ENCODE measurements around the gene NAP1L5.

Gene NAP1L5, protein sequence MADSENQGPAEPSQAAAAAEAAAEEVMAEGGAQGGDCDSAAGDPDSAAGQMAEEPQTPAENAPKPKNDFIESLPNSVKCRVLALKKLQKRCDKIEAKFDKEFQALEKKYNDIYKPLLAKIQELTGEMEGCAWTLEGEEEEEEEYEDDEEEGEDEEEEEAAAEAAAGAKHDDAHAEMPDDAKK
- 7.0 to 22.2 (median 11.9) reads per million in 4 donors for total RNA-seq

DNA sequence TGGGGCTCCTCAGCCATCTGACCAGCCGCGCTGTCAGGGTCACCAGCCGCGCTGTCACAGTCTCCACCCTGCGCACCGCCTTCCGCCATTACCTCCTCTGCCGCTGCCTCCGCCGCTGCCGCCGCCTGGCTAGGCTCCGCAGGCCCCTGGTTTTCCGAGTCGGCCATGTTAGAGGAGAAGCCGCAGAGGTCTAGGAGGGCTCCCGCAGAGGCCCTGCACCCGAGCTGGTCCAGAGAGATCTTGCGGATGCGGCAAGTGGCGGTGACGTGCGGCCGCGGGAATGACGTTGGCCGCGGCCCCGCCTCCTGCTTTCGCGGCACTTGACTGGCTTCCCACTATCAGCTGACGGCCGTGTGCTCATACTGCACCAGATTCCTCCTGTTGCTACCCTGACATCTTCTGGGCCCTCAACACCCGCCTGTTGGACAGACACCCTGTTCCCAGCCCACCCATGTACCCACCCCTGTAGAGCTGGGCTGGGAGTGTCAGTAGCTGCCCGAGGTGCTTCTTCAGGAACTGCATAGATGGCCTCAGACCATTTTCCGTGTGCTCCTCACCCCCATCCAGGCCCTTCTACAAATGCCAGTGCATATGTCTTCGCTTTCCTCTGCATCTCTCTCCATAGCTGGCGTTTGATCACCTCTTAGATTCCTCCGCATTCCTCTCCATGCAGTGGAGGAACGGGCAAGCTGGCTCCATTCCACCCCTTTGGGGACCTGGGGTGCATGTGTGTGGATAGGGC lies at the start of gene NAP1L5:
NAP1L5 (minus strand) TSS at position 242 of the 742 bp plus-strand sequence; CDS start at position 167, 75 bp downstream.
- peak; percentile 48 to 85 (median 63) for DNase-seq

DNA sequence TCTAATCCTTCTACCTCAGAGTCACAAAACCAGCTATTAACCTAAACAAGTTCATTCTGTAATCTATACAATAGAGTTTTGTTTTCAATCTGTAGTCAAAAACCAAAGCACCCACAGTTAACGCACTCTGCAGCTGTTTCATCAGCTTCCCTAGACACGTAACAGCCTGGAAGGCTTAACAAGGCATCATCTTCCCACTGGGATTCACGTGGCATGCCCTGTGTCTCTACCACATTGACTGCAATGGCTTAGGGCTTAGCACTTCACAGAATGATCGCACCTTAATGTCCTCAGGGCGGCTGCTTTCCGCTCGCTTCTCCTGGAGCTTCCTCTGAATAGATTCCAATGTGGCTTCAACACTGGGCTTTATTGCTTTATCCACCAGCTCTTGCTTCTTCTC lies 49.7 kb upstream of the NAP1L5 start:
- DNase-seq = no peak

DNA sequence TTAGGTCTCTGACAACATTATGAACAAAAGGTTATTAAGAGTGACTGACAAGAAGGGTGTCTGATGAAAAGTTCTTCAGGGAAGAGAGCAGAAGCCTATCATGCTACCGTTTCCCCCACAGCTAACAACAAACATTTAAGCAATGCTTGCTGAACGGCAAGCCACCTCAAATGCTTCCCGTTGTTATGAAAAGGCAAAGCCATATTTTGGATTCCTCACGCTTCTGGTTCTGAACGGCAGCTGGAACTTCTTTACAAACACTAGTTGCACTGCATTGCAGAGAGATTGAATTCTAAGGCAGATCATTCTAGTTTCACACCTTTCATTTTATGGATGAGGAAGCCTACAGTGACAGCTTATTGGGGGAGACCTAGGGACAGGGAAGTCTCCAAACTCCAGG lies 48.6 kb upstream of the NAP1L5 start:
- no peak for DNase-seq

DNA sequence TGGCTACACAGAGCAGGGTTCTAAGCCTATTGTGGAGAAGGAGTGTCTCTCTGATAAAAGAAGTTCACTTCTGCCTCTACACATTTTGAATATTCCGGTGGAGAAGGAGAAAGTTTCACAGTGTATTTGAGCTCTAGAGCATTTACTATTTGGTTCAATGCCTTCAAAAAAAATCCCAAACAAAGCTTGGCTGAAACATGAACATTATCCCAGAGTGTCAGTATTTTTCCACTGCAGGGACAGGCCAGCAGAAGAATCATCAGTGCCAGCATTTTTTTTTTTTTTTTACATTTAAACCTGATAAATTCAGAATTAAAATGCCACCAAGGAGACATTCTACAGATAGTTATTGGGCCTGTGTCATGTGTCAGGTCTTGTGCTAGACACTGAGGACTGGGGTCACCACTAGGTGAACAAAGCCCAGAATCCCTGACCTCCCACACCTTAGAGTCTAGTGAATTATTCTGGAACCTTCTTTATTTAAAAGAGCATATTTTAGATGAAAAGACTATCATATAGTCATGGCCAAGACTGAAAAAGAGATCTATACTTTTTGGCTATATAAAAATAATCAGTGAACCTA lies 48.0 kb upstream of the NAP1L5 start:
- no peak for DNase-seq

DNA sequence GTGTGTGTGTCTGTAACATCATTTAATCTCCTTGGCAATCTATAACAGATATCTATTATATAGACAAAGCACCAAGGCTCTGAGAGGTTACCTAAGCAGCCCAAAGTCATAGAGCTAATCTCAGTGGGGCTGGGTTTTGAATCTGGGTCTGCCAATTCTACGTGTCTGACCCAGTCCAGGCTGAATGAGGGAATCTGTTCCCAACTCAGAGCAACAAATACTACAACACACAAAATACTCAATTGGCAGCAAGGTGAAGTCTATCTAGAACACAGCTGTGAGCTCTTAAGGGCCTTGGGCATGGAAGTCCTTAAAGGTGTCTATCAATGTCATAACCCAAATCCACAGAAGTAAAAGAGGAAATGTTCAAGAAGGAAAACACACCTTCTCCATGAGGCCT lies 47.5 kb upstream of the NAP1L5 start:
- DNase-seq = no peak

DNA sequence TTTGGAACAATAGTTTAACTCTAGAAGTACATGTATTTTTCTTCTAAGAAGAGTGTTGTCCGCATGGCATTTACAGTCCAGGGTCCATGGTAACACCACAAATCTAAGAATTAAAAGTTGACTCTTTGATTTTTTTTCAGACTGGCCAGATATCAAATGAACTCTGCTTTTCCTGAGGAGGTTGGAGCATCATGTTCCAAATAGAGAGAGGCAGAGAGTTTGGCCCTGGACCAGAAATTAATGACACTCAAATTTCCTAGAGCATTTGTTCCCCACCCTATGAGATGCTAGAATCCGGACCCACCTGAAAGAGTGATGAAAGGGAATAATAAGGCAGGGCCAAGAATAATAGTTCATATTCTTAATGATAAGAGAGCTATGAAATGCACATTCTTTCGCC lies 47.0 kb upstream of the NAP1L5 start:
- DNase-seq = no peak

DNA sequence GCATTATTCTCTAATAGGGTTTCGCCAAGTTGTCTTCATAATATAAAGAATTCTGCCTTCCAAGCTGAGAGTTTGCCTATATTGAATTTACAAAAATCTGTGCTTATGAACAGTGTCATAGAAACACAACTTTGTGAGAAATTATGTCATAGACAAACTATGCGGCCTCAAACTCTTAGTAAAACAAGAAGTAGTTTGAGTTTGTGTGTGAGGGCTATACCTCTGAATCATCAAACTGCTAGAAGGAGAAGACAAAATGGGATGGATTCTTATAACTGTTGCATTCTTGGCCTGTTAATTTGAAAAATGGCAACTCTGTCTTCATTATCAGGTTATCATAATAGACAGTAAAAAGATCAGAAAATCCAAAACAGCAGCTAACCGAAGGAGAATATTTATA lies 46.1 kb upstream of the NAP1L5 start:
- DNase-seq = no peak

DNA sequence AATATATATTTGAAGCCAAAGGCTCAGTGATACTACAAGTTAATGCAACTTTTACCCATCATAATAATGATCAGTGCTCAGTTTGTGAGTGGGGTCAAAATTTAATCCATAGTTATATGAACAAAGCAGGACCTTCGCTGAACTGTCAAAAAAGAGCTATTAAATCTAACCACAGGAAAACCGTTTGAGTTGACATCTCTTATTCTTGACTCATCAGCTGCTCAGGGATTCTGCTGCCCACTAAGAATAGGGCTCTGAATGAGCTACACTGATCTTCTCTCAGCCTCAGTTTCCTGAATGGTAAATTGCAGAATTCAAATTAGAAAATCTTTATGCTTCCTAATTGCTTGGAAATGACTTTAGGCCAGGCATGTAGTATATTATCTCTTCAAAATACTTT lies 44.9 kb upstream of the NAP1L5 start:
- no peak for DNase-seq

DNA sequence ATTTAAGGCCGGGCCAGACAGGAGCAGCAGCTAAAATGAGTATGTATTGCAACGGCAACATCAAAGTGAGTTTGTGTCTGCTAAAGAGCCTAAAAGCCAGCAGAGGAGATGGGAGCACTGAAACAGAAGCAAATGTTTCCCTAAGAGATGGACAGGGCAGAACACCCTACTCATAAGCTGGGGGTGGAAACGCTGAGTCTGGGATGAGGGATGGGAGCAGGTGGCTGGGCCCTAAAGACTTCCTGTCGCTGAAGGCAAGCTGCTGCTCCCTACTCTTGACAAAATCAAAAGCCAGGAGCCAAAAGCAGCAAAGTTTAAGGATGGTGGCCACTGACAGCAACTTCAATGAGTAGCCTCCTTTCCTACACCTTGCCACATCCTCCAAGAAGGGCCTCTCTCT lies 40.6 kb upstream of the NAP1L5 start:
- DNase-seq = no peak

DNA sequence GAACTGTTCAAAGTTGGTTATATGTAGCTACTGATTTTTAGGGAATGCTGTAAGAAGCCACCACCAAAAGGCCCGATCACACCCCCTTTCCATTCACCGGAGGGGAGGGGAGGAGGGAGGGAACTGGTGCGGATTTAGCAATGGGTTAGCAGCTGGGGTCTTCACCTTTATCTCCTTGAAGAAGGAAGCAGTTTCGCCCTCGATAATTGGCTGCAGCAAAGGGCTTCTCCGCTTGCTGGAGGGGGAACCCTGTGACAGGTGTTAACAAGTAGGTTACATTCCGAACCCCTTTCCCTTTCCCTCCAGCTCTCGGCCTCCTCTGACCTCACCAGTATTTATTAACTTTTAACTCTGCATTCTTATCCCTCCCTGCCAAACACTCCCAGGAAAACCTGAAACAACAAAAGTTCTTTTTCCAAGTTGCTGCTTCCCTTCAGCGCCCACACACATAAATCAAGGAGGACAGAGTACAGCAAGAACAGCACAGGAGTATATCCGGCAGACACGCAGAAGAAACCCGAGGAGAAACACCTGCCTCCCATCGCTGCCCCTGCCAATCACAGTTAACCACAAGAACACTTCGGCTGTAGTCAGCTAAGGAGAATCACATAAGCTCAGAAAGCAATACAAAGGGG lies 39.8 kb upstream of the NAP1L5 start:
- peak in 1 of 5 donors; percentile 12 for DNase-seq

DNA sequence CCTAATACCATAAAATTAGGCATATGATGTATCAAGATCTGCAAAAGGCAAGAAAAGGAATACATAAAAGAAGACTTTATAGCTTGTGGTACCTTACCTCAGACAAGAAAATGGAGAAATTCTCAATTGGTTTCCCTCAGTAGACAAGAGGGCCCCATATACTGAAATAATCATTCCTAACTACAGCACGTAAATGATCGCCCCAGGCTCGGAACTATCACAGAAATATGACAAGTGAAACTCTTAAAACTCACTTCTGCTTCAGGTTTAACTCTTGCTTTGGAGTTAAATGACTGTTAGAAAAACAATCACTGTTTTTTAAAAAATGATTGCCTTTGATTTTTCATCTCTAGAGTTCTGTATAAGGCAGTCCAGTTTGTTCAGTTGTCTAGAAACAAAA lies 38.6 kb upstream of the NAP1L5 start:
- no peak for DNase-seq

DNA sequence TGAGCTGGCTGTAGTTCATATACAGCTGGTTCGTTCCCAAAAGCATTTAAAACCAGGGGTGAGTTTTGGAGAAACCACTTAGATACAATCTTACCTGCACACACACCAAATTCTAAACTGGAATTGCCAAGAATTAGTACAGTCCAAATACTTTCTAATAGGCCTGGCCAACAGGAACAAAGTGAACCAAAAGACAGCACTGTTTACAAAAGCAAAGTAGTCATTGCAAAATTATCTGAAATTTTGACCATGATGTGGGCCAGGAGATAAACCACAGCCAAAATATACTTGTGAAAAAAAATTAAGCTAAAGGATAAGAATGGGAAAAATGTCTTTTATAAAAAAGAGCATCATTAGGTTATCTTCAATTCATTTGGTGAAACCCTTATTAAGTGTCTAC lies 37.9 kb upstream of the NAP1L5 start:
- no peak for DNase-seq

DNA sequence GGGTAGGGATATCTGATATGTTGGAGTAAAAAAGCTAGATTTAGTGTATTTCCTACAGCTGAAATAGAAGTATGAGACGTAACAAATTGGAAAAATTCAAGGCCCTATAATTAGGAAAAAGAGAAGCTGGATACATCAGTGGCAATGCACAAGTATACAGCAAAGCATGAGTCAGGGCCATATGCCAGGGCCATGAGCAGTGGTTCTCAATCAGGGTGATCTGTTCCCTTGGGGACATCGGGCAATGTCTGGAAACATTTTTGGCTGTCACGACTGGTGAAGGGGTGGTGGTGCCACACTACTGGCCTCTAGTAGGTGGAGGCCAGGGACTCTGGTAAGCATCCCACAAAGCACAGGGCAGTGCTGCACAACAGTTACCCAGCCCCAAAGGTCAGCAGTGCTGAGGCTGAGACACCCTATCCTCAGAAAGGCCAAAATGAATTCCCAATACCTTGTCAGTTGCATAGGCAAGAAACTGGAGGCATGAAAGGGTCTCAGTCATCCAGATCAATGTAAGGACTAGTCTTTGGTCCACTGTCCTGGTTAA lies 36.8 kb upstream of the NAP1L5 start:
- no peak for DNase-seq

DNA sequence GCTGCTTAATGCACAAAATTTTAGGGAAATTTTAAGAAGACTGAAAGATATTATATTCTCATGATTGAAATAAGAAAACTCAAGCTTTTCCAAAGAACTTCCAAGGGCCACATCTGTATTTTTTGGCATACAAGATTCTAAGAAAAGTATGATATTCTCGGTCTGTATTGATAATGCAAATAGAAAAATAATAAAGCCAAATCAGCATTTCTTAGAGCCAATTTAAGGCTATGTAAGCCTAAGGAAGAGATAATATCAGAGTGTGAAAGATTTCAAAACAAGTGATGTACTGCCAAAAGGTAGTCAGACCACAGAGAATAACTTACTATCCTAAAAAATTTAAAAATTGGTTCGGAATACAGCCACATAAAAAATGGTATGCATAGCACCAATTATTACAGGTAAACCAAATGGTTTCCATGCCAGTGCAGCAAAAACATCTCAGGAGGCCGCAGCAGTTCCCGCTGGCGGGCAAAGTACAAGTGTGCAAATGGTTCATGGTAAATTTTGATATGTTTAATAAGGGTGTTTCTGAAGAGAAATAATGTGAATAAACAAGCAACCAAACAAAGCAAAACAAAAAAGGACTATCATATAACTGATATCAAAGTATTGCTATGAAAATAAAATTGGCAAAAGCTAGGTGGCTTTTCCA lies 35.2 kb upstream of the NAP1L5 start:
- DNase-seq = no peak

DNA sequence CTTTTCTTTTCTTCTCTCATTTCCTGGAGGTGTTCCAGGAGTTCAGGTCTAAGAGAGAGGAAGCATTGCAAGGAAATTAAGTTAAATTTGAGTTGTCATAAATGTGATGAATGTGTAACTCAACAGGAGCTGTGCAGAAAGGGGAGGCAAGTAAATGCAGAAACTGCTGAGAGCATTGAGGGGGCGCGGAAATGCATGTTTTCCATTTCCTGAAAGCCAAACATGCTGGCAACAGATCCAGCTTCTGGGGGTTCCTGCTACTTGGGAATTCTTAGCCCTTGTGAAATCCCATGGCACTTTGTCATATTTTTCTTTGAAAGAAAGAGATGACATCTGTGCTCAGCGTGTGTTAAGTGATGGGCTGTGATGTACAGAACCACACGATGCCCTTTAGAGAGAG lies 33.8 kb upstream of the NAP1L5 start:
- DNase-seq = no peak

DNA sequence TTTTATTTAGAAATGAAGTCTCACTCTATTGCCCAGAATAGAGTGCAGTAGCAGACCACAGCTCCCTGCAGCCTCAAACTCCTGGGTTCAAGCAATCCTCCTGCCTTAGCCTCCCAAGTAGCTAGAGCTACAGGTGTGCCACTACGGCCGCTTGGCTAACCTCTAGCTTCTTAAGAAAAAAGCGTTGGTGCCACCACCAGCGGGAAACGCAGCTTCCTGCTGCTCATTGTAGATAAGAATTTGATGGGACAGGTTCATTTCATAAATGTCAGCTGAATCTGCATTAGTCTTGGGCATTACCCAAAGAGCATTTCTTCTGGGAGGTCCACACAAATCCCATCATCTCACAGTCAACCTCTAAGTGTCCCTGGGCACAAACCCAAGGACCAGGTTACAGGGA lies 33.2 kb upstream of the NAP1L5 start:
- DNase-seq = no peak

DNA sequence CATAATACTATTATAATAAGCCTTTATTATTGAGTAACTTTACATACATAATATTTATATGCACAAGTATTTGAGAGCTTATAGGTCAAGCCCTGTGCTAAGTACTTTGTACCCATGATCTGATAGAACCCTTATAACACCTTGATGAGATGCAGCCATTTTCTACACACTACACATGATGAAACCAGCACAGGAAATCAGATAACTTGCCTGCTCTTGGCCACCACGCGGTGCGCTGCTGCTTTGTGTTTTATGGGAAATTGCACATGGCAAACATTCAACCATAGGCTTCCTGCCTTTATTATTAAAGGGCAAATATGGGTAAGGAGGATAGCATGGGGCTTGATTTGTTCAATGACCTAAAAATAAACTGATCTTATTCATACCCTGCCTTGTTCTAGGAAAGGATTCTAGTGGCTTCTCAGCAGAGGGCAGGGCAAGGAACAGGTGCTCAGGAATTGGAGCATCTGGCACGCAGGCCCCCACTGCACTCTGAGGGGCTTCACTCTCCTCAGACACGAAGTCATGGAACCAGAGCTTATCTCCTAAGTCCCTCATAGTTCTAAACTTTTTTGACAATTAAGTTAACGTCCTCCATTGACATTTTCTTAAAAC lies 31.6 kb upstream of the NAP1L5 start:
- no peak for DNase-seq

DNA sequence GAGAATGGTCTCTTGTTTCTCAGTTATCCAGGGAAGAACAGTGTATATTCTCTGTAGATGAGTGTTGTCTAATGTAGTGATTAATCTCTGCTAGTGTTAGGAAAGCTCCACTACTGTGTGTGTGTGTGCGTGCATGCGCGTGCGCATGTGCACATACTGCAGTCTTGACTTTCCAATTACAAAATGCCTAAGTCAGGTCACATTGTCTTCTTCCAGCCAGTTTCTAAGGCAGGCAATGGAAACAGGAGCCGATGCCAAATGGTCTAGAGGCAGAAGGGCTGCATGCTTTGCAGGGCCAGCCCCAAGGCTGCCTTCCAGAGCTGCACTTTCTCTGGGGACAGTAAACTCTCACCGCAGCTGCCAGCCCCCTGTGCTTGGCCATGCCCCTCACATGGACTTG lies 30.5 kb upstream of the NAP1L5 start:
- no peak for DNase-seq

DNA sequence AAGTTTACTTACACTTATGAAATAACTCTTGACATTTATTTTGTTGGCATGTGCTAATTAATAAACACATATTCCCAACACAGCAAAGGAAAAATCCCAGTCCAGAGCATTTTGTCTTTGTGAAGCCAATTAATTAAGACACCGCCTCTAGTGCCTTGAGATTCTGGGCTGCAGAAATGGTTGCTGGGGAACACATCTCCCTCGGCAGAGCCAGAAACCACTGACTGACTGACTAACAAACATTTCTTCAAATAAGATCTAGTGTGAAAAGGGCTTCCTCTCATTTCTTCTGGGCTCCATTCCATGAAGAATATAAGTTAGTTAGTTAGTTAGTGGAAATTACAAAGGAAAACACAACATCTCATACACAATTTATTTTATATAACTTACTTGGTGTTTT lies 28.4 kb upstream of the NAP1L5 start:
- no peak for DNase-seq

DNA sequence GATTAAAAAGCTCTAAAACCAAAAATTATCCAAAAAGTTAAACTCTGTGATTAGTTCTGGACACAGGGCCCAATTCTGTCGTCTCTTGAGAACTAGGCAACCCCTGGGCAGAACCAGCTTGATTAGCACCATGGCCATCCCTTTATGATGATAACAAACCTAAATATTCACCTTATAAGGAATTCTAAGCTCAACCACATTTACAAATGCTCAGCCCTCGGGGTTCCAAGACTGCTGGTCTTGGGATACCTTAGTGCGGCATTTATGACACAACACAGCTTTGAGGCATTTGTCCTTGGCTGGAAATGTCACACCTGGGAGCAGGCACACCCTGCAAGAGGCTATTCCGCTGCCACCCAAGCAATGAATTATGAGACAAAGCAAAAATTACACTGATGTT lies 27.5 kb upstream of the NAP1L5 start:
- DNase-seq = no peak

DNA sequence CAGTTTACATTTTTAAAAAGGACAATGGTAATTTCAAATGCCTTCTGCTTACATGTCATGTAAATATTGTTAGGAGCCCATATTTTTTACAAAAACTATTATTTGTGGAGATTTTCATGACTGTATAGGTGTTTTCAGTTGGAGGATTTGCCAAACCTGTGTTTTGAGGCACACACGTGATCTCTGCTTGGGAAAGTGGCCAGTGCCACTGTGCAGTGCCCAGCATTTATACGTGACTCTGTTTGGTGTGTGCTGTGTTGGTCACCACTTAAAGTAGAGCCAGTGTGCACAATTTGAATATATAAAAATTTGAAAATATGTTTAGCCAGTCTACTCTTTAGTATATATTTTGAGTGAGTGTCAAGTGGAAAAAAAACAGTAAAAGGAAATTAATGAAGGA lies 26.8 kb upstream of the NAP1L5 start:
- DNase-seq = no peak

DNA sequence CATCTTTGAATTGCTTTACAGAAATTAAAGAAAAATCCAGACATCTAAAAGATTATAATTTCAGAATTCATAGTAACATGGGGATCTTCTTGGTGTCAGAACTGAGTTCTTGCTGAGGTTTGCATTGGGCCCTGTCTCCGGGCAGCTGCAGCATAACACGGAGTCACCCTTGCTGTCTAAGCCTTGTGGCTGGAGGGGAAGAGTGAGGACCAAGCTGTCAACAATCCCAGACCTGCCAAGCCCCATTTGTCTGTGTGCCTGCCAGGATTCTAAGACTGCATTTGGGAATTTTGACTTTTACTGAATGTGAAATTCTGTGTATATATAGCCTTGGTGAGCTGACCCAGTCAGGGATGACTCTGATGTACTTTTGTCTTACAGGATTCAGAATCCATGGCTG lies 25.2 kb upstream of the NAP1L5 start:
- no peak for DNase-seq
